HG02943 (cell line): ENCODE results near the gene SETD1A.

Experiments
- ATAC-seq: cut with Tn5 transposase; IDR thresholded peaks from one replicate; pipeline ENCODE4 v1.9.1; 2021; ENCODE audit warnings: mild to moderate bottlenecking, low read depth, moderate library complexity; ENCODE audit not compliant: unreplicated experiment

The SETD1A gene

GRCh38 chr16:30951750-30952149 lies 5.8 kb upstream of the SETD1A start:
- no peak for ATAC-seq

- ATAC-seq = no peak
These were observed 4.4 kb upstream of the SETD1A start for GRCh38 chr16:30953111-30953510.

- no peak for ATAC-seq
These were observed 3.9 kb upstream of the SETD1A start for GRCh38 chr16:30953511-30954124.

- no peak for ATAC-seq
These were observed 2.6 kb upstream of the SETD1A start for GRCh38 chr16:30954993-30955392.

GRCh38 chr16:30956601-30957455 lies 726 bp upstream of the SETD1A start:
- peak; percentile 49 for ATAC-seq

GRCh38 chr16:30958175-30959079 lies 873 bp downstream of the SETD1A start:
- ATAC-seq = peak; percentile 20

- no peak for ATAC-seq
These were observed 3.8 kb downstream of the SETD1A start for GRCh38 chr16:30961384-30961783.

GRCh38 chr16:30963925-30964511 lies 6.5 kb downstream of the SETD1A start:
- no peak for ATAC-seq

- ATAC-seq = no peak
These were observed 7.1 kb downstream of the SETD1A start for GRCh38 chr16:30964574-30965226.

GRCh38 chr16:30965436-30965835 lies 7.9 kb downstream of the SETD1A start:
- no peak for ATAC-seq

- no peak for ATAC-seq
These were observed 8.6 kb downstream of the SETD1A start for GRCh38 chr16:30966033-30966619.

GRCh38 chr16:30967795-30968194 lies 10.2 kb downstream of the SETD1A start:
- no peak for ATAC-seq

GRCh38 chr16:30969246-30969842 lies 11.8 kb downstream of the SETD1A start:
- ATAC-seq = no peak

- no peak for ATAC-seq
These were observed 13.7 kb downstream of the SETD1A start for GRCh38 chr16:30971298-30971697.

- ATAC-seq = no peak
These were observed 15.3 kb downstream of the SETD1A start for GRCh38 chr16:30972872-30973271.

- no peak for ATAC-seq
These were observed 16.8 kb downstream of the SETD1A start for GRCh38 chr16:30974348-30974747.

- no peak for ATAC-seq
These were observed 18.9 kb downstream of the SETD1A start for GRCh38 chr16:30976486-30976885.

- no peak for ATAC-seq
These were observed 19.9 kb downstream of the SETD1A start for GRCh38 chr16:30977502-30977901.
